ENCODE measurements around the gene FTCD. TPM values are rescaled to one million over a fixed set of nuclear protein-coding genes. Genes with fewer than 3 reads are reported as not detected.

Gene FTCD
- total and polyA plus RNA-seq, 10 of the 15 experiments (the other 5 are each of a cell fraction or from before 2014, with no cell fraction given), result 0.27 to 0.28 TPM; not detected in 8

- ChIA-PET CTCF (no interaction called here), SMC1A (ENCODE audit: uncharacterized antibody, unreplicated experiment) (no interaction called here), RAD21 (ENCODE audit: unreplicated experiment) (no interaction called here), POLR2A (no interaction called here)
- H3K9me3 ChIP-seq (replicated peaks; ENCODE audit: control insufficient read depth, insufficient read depth, low read length), result no peaks in the 10 kb centered on the region; the same call in 2 of the 3 replicates
- H3K36me3 ChIP-seq (ENCODE audit: control insufficient read depth in 2 of 2, insufficient read depth in 2 of 2, low read length in 1 of 2), result no peaks in the 10 kb centered on the region
- no peak overlapping the region for H3K4me2 ChIP-seq (ENCODE audit: control insufficient read depth, insufficient read depth)
- H2AFZ ChIP-seq (ENCODE audit: control insufficient read depth, low read depth, low read length), result no peak overlapping the region
- DNase-seq (ENCODE audit: low read depth, low spot score), result no peak
- intact Hi-C loops (cut with micrococcal nuclease; ENCODE audit: unreplicated experiment) (no loop called here), in situ Hi-C loops (cut with MboI) (no loop called here)
- H3K27ac ChIP-seq (ENCODE audit: control insufficient read depth, insufficient read depth), result no peak overlapping the region
- ATAC-seq, result no peak
- H3K4me1 ChIP-seq (ENCODE audit: control insufficient read depth, insufficient read depth, low read length), result no peaks in the 10 kb centered on the region
- WGBS (ENCODE audit: insufficient coverage, insufficient replicate concordance, low lambda C conversion rate, missing lambda C conversion rate), result 41% methylated on average over 4 of the region's 4 CpGs
- H4K20me1 ChIP-seq (ENCODE audit: control insufficient read depth, insufficient read depth), result no peaks in the 10 kb centered on the region
- no peak overlapping the region for H3K9ac ChIP-seq (ENCODE audit: control insufficient read depth, insufficient read depth, low read length)
- no peak for TF ChIP-seq BCL3 (IDR thresholded peaks at IDR 0.05; ENCODE audit: borderline replicate concordance, insufficient read depth, low read depth, low read length, poor library complexity, severe bottlenecking)
- no peak for TF ChIP-seq CBFB (IDR thresholded peaks at IDR 0.05; ENCODE audit: low read depth)
- no peak for TF ChIP-seq ETV6 (conservative IDR thresholded peaks at IDR 0.05 in 1 of 2, IDR thresholded peaks at IDR 0.05 in 1 of 2; ENCODE audit: borderline replicate concordance in 1 of 2, low read depth in 1 of 2)
- no peak for TF ChIP-seq YY1 (IDR thresholded peaks at IDR 0.05; ENCODE audit: low read depth, low read length)
- no peak for TF ChIP-seq CBX3 (IDR thresholded peaks at IDR 0.05; ENCODE audit: borderline replicate concordance, low read depth)
- TF ChIP-seq ATF7 (IDR thresholded peaks at IDR 0.05; ENCODE audit: low read depth), result no peak
- no peak for TF ChIP-seq TCF3 (IDR thresholded peaks at IDR 0.05; ENCODE audit: borderline replicate concordance, insufficient read depth, low read depth, low read length)
- TF ChIP-seq SMAD5 (IDR thresholded peaks at IDR 0.05; ENCODE audit: low read depth), result no peak
- no peak for TF ChIP-seq SREBF1 (IDR thresholded peaks at IDR 0.05; ENCODE audit: low read length)
- TF ChIP-seq LARP7 (IDR thresholded peaks at IDR 0.05), result no peak
- TF ChIP-seq NFXL1 (IDR thresholded peaks at IDR 0.05; ENCODE audit: borderline replicate concordance), result no peak
- no peak for TF ChIP-seq HDGF (IDR thresholded peaks at IDR 0.05)
- no peak for TF ChIP-seq MLLT1 (IDR thresholded peaks at IDR 0.05)
- no peak for TF ChIP-seq NKRF (conservative IDR thresholded peaks at IDR 0.05)
- TF ChIP-seq EP300 (IDR thresholded peaks at IDR 0.05; ENCODE audit: borderline replicate concordance in 1 of 2, control insufficient read depth in 1 of 2, low read depth in 2 of 2, low read length in 2 of 2), result no peak
- TF ChIP-seq ZZZ3 (IDR thresholded peaks at IDR 0.05; ENCODE audit: control insufficient read depth, insufficient read length, low read depth), result no peak
- TF ChIP-seq PBX3 (IDR thresholded peaks at IDR 0.05; ENCODE audit: insufficient replicate concordance, low read depth, low read length), result no peak
- no TSS peak for BruUV-seq (replicated peaks)
- H3K4me3 ChIP-seq, result no peak overlapping the region
- no peaks in the 10 kb centered on the region for H3K27me3 ChIP-seq (replicated peaks in 1 of 2; ENCODE audit: control insufficient read depth in 2 of 2, insufficient read depth in 2 of 2, low read length in 1 of 2)
- no peak for FAIRE-seq
- H3K79me2 ChIP-seq (ENCODE audit: control insufficient read depth, insufficient read depth, low read length), result no peaks in the 10 kb centered on the region
These were observed 64.3 kb downstream of the FTCD start for GRCh38 chr21:46091118-46091517.

Data from GM12878 (cell line).